ENCODE measurements around the gene NUDCD3.
A peak's percentile ranks its signal among the peaks of the same experiment; 100 is the strongest.

NUDCD3 gene

DNA sequence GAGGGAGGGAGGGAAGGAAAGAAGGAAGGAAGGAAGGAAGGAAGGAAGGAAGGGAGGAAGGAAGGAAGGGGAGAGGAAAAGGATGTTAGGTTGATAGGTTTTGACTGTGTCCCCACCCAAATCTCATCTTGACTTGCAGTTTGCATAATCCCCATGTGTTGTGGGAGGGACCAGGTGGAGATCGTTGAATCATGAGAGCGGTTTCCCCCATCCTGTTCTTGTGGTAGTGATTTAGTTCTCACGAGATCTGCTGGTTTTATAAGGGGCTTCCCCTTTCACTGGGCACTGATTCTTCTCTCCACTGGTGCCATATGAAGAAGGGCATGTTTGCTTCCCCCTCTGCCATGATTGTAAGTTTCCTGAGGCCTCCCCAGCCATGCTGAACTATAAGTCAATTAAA is 15.1 kb upstream of the NUDCD3 start:
- peaks cover 0 to 18% (median 0%) of the 10 kb centered on the region in 10 experiments; a peak in 4 of 20 replicates for H3K4me1 ChIP-seq
- no peak overlapping the region for H3K27ac ChIP-seq
- H3K9me3 ChIP-seq (replicated peaks in 1 of 11) = peaks cover 16 to 53% (median 46%) of the 10 kb centered on the region in 11 experiments
- no peak overlapping the region for H3K4me3 ChIP-seq
- H3K4me2 ChIP-seq = no peak overlapping the region
- H3K9ac ChIP-seq = no peak overlapping the region
- TF ChIP-seq Cebpa-rat (IDR thresholded peaks at IDR 0.05) = no peak
- no peaks in the 10 kb centered on the region for H4K20me1 ChIP-seq
- H3K27me3 ChIP-seq = no peaks in the 10 kb centered on the region
- no peaks in the 10 kb centered on the region for H3K36me3 ChIP-seq

DNA sequence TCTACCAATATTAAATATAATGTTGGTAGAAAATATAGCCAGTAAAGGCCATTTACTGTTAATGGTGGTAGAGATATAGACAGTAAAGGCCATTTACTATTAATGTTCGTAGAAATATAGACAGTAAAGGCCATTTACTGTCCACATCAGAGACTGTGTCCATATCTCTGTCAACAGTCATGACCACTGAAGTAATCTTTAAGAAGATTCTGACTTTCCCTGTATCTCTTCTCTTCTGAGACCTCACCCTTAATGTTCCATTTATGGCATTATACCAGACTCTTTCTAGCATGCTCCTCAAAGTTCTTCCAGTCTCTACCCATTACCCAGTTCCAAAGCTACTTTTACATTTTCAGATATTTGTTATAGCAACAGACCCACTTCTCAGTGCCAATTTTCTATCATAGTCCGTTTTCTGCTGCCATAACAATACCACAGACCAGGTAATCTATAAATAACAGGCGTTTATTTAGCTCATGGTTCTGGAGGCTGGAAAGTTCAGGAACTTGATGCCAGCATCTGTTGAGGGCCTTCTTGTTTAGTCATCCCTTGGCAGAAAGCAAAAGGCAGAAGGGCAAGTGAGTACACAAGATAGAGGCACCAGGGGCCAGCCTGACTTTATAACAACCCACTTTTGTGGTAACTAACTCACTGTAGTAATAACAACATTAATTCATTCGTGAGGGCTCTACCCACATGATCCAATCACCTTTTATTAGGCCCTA is 7.9 kb upstream of the NUDCD3 start:
- no peak for TF ChIP-seq Cebpa-rat (IDR thresholded peaks at IDR 0.05)

DNA sequence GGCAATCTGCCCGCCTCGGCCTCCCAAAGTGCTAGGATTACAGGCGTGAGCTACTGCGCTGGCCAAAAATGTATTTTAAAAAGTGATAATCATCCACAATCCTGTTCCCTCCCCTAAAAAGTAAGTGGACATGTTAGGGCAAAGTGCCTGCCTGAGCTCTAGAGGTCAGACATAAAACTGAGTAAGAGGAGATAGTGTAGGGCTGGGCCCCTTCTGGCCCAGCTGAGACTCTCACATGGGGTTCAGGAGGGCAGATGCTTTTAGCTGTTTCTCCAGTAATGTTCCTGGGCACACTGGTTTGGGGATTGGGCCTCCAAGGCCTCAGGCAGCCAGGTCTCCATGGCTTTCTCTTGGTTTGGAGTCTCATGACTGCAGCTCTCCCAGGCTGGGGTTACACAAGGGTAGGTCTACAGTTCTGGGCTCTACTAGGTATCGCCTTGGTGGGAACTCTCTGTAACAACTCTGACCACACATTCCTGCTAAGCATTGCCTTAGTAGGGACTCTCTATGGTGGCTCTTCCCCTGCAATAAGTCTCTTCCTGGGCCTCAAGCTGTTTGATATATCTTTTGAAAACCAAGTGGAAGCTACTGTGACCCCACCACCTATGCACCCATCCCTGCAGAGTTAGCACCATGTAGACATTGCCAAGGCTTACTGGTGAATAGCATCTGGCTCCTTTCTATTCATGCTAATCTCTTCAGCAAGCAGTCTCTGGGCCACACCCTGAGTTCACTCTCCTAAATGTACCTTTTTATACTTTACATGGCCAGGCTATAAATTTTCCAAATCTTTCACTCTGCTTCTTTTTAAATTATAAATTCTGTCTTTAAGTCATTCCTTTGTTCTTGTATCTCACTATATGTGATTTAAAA is 6.9 kb upstream of the NUDCD3 start:
- H3K36me3 ChIP-seq = no peaks in the 10 kb centered on the region
- TF ChIP-seq Cebpa-rat (IDR thresholded peaks at IDR 0.05) = no peak
- H3K27me3 ChIP-seq = no peaks in the 10 kb centered on the region
- no peaks in the 10 kb centered on the region for H3K9me3 ChIP-seq (replicated peaks in 1 of 11)
- H4K20me1 ChIP-seq = no peaks in the 10 kb centered on the region
- H3K4me1 ChIP-seq = no peaks in the 10 kb centered on the region
- H3K4me2 ChIP-seq = no peak overlapping the region
- H3K9ac ChIP-seq = no peak overlapping the region
- no peak overlapping the region for H3K27ac ChIP-seq
- H3K4me3 ChIP-seq = no peak overlapping the region

More for the DNA sequence above, 7.9 kb upstream of the NUDCD3 start:
- Histone ChIP-seq H3K4me1 (no peaks in the 10 kb centered on the region), H4K20me1 (no peaks in the 10 kb centered on the region), H3K4me2 (no peak overlapping the region), H3K9ac (no peak overlapping the region), H3K4me3 (no peak overlapping the region), H3K9me3 (replicated peaks in 1 of 11) (no peaks in the 10 kb centered on the region), H3K27me3 (no peaks in the 10 kb centered on the region), H3K36me3 (no peaks in the 10 kb centered on the region), H3K27ac (no peak overlapping the region)

DNA sequence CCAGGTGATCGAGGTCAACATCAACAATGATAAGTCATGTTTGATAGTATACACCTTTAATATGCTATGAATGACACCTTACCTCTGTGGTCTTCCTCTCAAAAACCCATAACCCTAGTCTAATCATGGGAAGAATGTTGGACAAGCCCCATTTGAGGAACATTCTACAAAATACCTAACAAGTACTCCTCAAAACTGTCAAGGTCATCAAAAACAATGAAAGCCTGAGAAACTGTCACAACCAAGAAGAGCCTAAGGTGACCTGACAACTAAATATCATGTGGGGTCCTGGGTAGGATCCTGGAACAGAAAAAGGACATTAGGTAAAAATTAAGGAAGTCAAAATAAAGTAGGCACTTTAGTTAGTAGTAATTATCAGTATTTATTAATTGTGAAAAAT is 5.9 kb upstream of the NUDCD3 start:
- Histone ChIP-seq H3K27me3 (no peaks in the 10 kb centered on the region), H3K4me1 (peaks cover 0 to 2% (median 0%) of the 10 kb centered on the region in 10 experiments; a peak in 5 of 20 replicates), H4K20me1 (no peaks in the 10 kb centered on the region), H3K27ac (no peak overlapping the region), H3K4me3 (no peak overlapping the region), H3K36me3 (no peaks in the 10 kb centered on the region), H3K9ac (no peak overlapping the region), H3K9me3 (replicated peaks in 1 of 11) (no peaks in the 10 kb centered on the region), H3K4me2 (no peak overlapping the region)
- TF ChIP-seq Cebpa-rat (IDR thresholded peaks at IDR 0.05) = no peak

DNA sequence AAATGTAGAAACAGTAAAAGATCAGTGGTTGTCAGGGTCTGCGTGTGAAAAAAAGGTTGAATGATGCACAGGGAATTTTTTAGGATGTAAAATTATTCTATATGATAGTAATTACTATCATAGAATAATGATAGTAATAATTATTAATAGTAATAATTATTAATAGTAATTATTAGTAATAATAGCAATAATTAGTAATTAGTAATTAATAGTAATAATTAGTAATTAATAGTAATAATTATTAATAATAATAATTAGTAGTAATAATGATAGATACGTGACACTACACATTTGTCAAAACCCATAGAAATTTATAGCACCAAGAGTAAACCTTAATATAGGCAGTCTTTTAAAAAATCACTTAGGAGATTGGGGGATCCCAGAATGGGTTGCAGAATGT is 4.5 kb upstream of the NUDCD3 start:
- H3K9me3 ChIP-seq (replicated peaks in 1 of 11) = no peaks in the 10 kb centered on the region
- no peaks in the 10 kb centered on the region for H4K20me1 ChIP-seq
- H3K4me3 ChIP-seq = no peak overlapping the region
- no peak for TF ChIP-seq Cebpa-rat (IDR thresholded peaks at IDR 0.05)
- H3K4me1 ChIP-seq = peaks cover 0 to 8% (median 0%) of the 10 kb centered on the region in 10 experiments; a peak in 6 of 20 replicates
- H3K27me3 ChIP-seq = no peaks in the 10 kb centered on the region
- no peak overlapping the region for H3K9ac ChIP-seq
- no peak overlapping the region for H3K4me2 ChIP-seq
- H3K36me3 ChIP-seq = no peaks in the 10 kb centered on the region
- H3K27ac ChIP-seq = no peak overlapping the region

DNA sequence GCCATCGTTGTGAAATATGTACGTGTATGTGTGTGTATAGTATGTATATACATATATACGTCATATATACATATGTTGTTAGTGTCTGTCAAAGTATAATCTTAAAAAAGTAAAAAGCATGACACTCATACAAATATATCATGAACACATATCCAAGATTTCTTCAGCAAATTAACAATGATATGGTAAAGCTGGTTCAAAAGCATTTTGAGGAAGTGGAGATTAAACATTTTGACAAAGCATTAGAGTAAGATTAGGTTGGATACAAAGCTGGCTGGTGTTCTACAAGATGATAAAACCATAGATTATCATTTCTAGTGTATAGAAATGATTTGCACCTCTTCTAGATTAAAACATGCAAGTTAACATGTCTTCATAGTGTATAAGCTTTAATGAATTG is 771 bp upstream of the NUDCD3 start:
- Histone ChIP-seq H3K4me2 (peak overlapping the region; percentile 60 to 94 (median 87)), H3K4me3 (peak overlapping the region; percentile 68 to 90 (median 82)), H3K9me3 (replicated peaks in 1 of 11) (no peaks in the 10 kb centered on the region), H3K27me3 (no peaks in the 10 kb centered on the region), H4K20me1 (peaks cover 0 to 14% (median 0%) of the 10 kb centered on the region in 11 experiments; a peak in 5 of 22 replicates), H3K4me1 (peaks cover 33 to 41% (median 35%) of the 10 kb centered on the region in 10 experiments), H3K36me3 (peaks cover 0 to 12% (median 0%) of the 10 kb centered on the region in 11 experiments; a peak in 5 of 22 replicates), H3K27ac (peak overlapping the region; percentile 97 to 100 (median 99); a peak in 21 of 22 replicates), H3K9ac (peak overlapping the region; percentile 94 to 99 (median 97); a peak in 20 of 22 replicates)
- TF ChIP-seq Cebpa-rat (IDR thresholded peaks at IDR 0.05) = no peak

DNA sequence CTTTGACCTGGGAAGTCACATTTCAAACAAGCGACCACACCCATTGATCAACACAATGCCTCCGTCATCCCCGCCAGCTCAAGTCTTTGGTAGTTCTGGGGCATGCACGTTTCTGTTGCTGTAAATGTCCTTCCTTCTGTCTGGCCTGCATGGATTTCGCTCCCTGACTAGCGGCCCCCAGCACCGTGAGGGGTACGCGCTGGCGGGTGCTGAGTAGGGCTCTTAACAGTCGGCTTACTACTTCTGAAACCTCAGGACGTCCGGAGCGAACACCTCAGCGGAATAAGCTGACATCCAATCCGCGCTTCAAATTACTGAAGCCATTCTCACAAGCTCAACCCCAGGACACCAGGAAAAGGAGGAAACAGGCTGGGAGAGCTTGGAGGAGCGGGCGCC is 505 bp downstream of the NUDCD3 start:
- peaks cover 46 to 54% (median 48%) of the 10 kb centered on the region in 10 experiments for H3K4me1 ChIP-seq
- TF ChIP-seq Cebpa-rat (IDR thresholded peaks at IDR 0.05) = no peak
- peak overlapping the region; percentile 94 to 99 (median 97) for H3K9ac ChIP-seq

DNA sequence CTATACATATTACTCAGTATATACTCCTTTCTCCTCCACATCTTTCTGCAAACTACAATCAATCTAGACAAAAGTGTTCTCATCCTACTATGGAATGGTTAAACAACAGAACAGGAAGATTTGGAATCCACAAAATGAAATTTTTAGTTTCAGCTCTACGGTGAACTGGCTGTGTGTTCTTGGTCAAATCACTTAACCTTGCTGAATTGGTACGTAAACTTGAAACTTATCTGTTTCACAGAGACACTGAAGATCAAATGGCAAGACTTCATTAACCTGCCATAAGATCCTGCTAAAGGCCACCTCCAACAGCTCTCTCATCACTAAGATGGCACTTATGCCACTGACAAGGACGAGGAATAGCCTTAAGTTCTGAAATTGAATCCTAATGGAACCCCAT is 1.5 kb downstream of the NUDCD3 start:
- Histone ChIP-seq H3K4me3 (peak overlapping the region; percentile 68 to 90 (median 82)), H3K36me3 (peaks cover 7 to 35% (median 22%) of the 10 kb centered on the region in 11 experiments), H3K27me3 (no peaks in the 10 kb centered on the region), H3K27ac (no peak overlapping the region), H4K20me1 (peaks cover 0 to 24% (median 0%) of the 10 kb centered on the region in 11 experiments; a peak in 5 of 22 replicates), H3K9ac (peak overlapping the region in 9 of 11 experiments; percentile 94 to 99 (median 97); a peak in 11 of 22 replicates), H3K4me2 (peak overlapping the region; percentile 74 to 95 (median 89)), H3K9me3 (replicated peaks in 1 of 11) (peaks cover under 1 to 13% (median 10%) of the 10 kb centered on the region in 11 experiments; a peak in 21 of 22 replicates), H3K4me1 (peaks cover 51 to 64% (median 55%) of the 10 kb centered on the region in 10 experiments)
- TF ChIP-seq Cebpa-rat (IDR thresholded peaks at IDR 0.05) = no peak

More for the DNA sequence above, 505 bp downstream of the NUDCD3 start:
- H3K27me3 ChIP-seq = no peaks in the 10 kb centered on the region
- H4K20me1 ChIP-seq = peaks cover 0 to 24% (median 0%) of the 10 kb centered on the region in 11 experiments; a peak in 5 of 22 replicates
- H3K36me3 ChIP-seq = peaks cover 0 to 25% (median 12%) of the 10 kb centered on the region in 11 experiments; a peak in 17 of 22 replicates
- H3K27ac ChIP-seq = peak overlapping the region; percentile 97 to 100 (median 99)
- H3K9me3 ChIP-seq (replicated peaks in 1 of 11) = peaks cover 0 to 4% (median 0%) of the 10 kb centered on the region in 11 experiments; a peak in 6 of 22 replicates
- H3K4me3 ChIP-seq = peak overlapping the region; percentile 68 to 90 (median 82)
- H3K4me2 ChIP-seq = peak overlapping the region; percentile 74 to 95 (median 89)

DNA sequence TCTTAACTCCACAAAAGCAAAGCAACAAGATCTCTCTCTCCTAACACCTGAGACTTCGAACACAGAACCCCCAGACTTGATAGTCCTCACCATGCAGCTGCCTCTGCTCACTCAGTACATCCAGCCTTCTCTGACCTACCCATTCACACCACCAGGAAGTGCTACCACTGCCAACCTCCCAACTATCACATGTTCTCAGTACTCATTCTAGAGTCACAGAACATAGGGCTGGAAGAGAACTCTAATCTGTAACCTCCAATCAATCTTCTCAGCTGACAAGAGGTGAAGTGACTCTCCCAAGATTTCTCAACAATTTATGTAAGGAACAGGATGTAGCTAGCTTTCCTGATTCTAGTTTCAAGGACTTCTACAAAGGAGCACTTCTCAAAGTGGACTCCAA is 3.8 kb downstream of the NUDCD3 start:
- H4K20me1 ChIP-seq = peaks cover 0 to 27% (median 0%) of the 10 kb centered on the region in 11 experiments; a peak in 6 of 22 replicates
- peaks cover 30 to 57% (median 45%) of the 10 kb centered on the region in 11 experiments for H3K36me3 ChIP-seq
- H3K27me3 ChIP-seq = no peaks in the 10 kb centered on the region
- peaks cover 17 to 32% (median 30%) of the 10 kb centered on the region in 11 experiments for H3K9me3 ChIP-seq (replicated peaks in 1 of 11)
- H3K4me3 ChIP-seq = no peak overlapping the region
- H3K4me2 ChIP-seq = peak overlapping the region; percentile 54 to 95 (median 89); a peak in 21 of 22 replicates
- H3K4me1 ChIP-seq = peaks cover 51 to 67% (median 55%) of the 10 kb centered on the region in 10 experiments
- H3K27ac ChIP-seq = no peak overlapping the region; a peak in 1 of 22 replicates
- H3K9ac ChIP-seq = no peak overlapping the region
- no peak for TF ChIP-seq Cebpa-rat (IDR thresholded peaks at IDR 0.05)
